ENCODE results near the gene TNNT3. TPM values are rescaled to one million over a fixed set of nuclear protein-coding genes. Genes with fewer than 3 reads are reported as not detected.

The TNNT3 gene
- total RNA-seq, 1 donor from 2014 or later = 3.5 TPM

GRCh38 chr11:1906611-1907423 lies 12.7 kb upstream of the TNNT3 start:
- ChIA-PET POLR2A (interaction anchor here (0.6 kb wide), 1 partner anchor 68 kb away, joined by 3 read pairs; no protein-coding TSS in a partner anchor), CTCF (no interaction called here)
- no peak overlapping the region for H3K4me3 Mint-ChIP-seq
- ATAC-seq (ENCODE audit: low read depth) (no peak), DNase-seq (no peak)
- intact Hi-C loops (cut with micrococcal nuclease) = no loop called here
- no peaks in the 10 kb centered on the region for H3K36me3 Mint-ChIP-seq (ENCODE audit: low read depth)
- H3K4me1 Mint-ChIP-seq = no peaks in the 10 kb centered on the region
- H3K9me3 Mint-ChIP-seq = no peaks in the 10 kb centered on the region
- peaks cover 6% of the 10 kb centered on the region for H3K27me3 Mint-ChIP-seq
- no peak overlapping the region for H3K27ac Mint-ChIP-seq
- TF ChIP-seq CTCF (IDR thresholded peaks at IDR 0.05) = no peak

- H3K27me3 Mint-ChIP-seq = peaks cover 8% of the 10 kb centered on the region
- CTCF ChIA-PET = no interaction called here
- no peak overlapping the region for H3K27ac Mint-ChIP-seq
- H3K4me1 Mint-ChIP-seq = peaks cover 6% of the 10 kb centered on the region
- POLR2A ChIA-PET = no interaction called here
- no peak for TF ChIP-seq CTCF (IDR thresholded peaks at IDR 0.05)
- no peaks in the 10 kb centered on the region for H3K36me3 Mint-ChIP-seq (ENCODE audit: low read depth)
- intact Hi-C loops (cut with micrococcal nuclease) = no loop called here
- H3K4me3 Mint-ChIP-seq = no peak overlapping the region
- DNase-seq = no peak
- no peaks in the 10 kb centered on the region for H3K9me3 Mint-ChIP-seq
- no peak for ATAC-seq (ENCODE audit: low read depth)
Observed at GRCh38 chr11:1908618-1909017, 10.9 kb upstream of the TNNT3 start.

GRCh38 chr11:1909524-1909923 lies 10.0 kb upstream of the TNNT3 start:
- peaks cover 13% of the 10 kb centered on the region for H3K27me3 Mint-ChIP-seq
- no peak overlapping the region for H3K4me3 Mint-ChIP-seq
- H3K36me3 Mint-ChIP-seq (ENCODE audit: low read depth) = no peaks in the 10 kb centered on the region
- TF ChIP-seq CTCF (IDR thresholded peaks at IDR 0.05) = no peak
- ChIA-PET POLR2A (no interaction called here), CTCF (no interaction called here)
- no peaks in the 10 kb centered on the region for H3K9me3 Mint-ChIP-seq
- peaks cover 6% of the 10 kb centered on the region for H3K4me1 Mint-ChIP-seq
- ATAC-seq (ENCODE audit: low read depth) (no peak), DNase-seq (no peak)
- intact Hi-C loops (cut with micrococcal nuclease) = no loop called here
- H3K27ac Mint-ChIP-seq = no peak overlapping the region

GRCh38 chr11:1912289-1912878 lies 7.1 kb upstream of the TNNT3 start:
- H3K4me3 Mint-ChIP-seq = no peak overlapping the region

More at GRCh38 chr11:1912289-1912878, 7.1 kb upstream of the TNNT3 start:
- CTCF ChIA-PET = no interaction called here
- H3K36me3 Mint-ChIP-seq (ENCODE audit: low read depth) = no peaks in the 10 kb centered on the region
- no peaks in the 10 kb centered on the region for H3K9me3 Mint-ChIP-seq
- TF ChIP-seq CTCF (IDR thresholded peaks at IDR 0.05) = no peak
- intact Hi-C loops (cut with micrococcal nuclease) = no loop called here
- H3K27ac Mint-ChIP-seq = no peak overlapping the region
- H3K27me3 Mint-ChIP-seq = peaks cover 15% of the 10 kb centered on the region
- no peak for ATAC-seq (ENCODE audit: low read depth)
- peaks cover 13% of the 10 kb centered on the region for H3K4me1 Mint-ChIP-seq
- no peak for DNase-seq
- POLR2A ChIA-PET = interaction anchor here (0.6 kb wide), 1 partner anchor 93 kb away, joined by 4 read pairs; no protein-coding TSS in a partner anchor

Data from activated B cell treated with CpG ODN at 0.5 μM for 24 hours (primary cell).